ENCODE data around the gene FSTL1.

- no peak for TF ChIP-seq SIN3A (conservative IDR thresholded peaks at IDR 0.05 in 1 of 2, IDR thresholded peaks at IDR 0.05 in 1 of 2; ENCODE audit: low read depth in 1 of 2, low read length in 2 of 2)
- TF ChIP-seq MAX (IDR thresholded peaks at IDR 0.05), result no peak
- no peak for TF ChIP-seq SIX5 (IDR thresholded peaks at IDR 0.05; ENCODE audit: low read depth, low read length)
- no peak for TF ChIP-seq CREB1 (IDR thresholded peaks at IDR 0.05)
- no peak for TF ChIP-seq ZNF274 (IDR thresholded peaks at IDR 0.05; ENCODE audit: borderline replicate concordance, extremely low read depth, low read length)
- TF ChIP-seq CHD2 (IDR thresholded peaks at IDR 0.05; ENCODE audit: low read length), result no peak
These were observed 67.8 kb downstream of the FSTL1 start for GRCh38 chr3:120382941-120383447.
